ENCODE data around the gene DMRTA1.

GRCh38 chr9:22455181-22455580 is 8.6 kb downstream of the DMRTA1 start:
- no peak for TF ChIP-seq EZH2 (IDR thresholded peaks at IDR 0.05; ENCODE audit: insufficient read depth, poor library complexity, severe bottlenecking)
- TF ChIP-seq EZH2phosphoT487 (IDR thresholded peaks at IDR 0.05; ENCODE audit: insufficient read depth, low read depth): no peak
